Transverse colon (tissue), 4 donors: Measurements from ENCODE around the gene INTS15. TPM values are rescaled to one million over a fixed set of nuclear protein-coding genes. Genes with fewer than 3 reads are reported as not detected.
"Not testable (repeated sequence)": the region's sequence is repeated elsewhere in the genome, so short reads cannot be mapped to it uniquely, and the experiment has no call there.

Source experiments
- DNase-seq: peaks from one replicate; pipeline ENCODE4 v3.0.0-alpha.2; 2019
- H3K27ac ChIP-seq, 4 donors: fragments of 200-600 bp; sonication (generic); 2 replicates each; pipeline ENCODE4 v1.5.1; 2016 to 2018; ENCODE audit warnings: inconsistent platforms in 4 of 4
- H3K27me3 ChIP-seq: fragments of 200-600 bp; sonication (generic); 2 replicates; pipeline ENCODE4 v1.5.1; 2017; ENCODE audit warnings: inconsistent platforms
- H3K36me3 ChIP-seq, 4 donors: fragments of 200-600 bp; sonication (generic); 2 replicates each; pipeline ENCODE4 v1.5.1; 2017 to 2019; ENCODE audit warnings: inconsistent platforms in 4 of 4
- H3K4me1 ChIP-seq, 4 donors: fragments of 200-600 bp; sonication (generic); 2 replicates each; pipeline ENCODE4 v1.5.1; 2017 to 2020; ENCODE audit warnings: inconsistent platforms in 4 of 4
- H3K4me3 ChIP-seq, 4 donors: fragments of 200-600 bp; sonication (generic); 1 replicate in 1 of 4; 2 replicates in 3 of 4; pipeline versions ENCODE4 v1.5.1 to v1.6.1; 2017 to 2019; ENCODE audit warnings: inconsistent platforms in 4 of 4
- H3K9me3 ChIP-seq, 2 donors: fragments of 200-600 bp; sonication (generic); 2 replicates each; pipeline ENCODE4 v1.5.1; 2017 to 2019; ENCODE audit warnings: inconsistent platforms in 2 of 2
- CTCF ChIP-seq, 5 experiments: fragments of 200-600 bp in 3 of 5; fragments of 450-650 bp in 2 of 5; sonication (generic) in 3 of 5; IDR thresholded peaks; 1 replicate in 2 of 5; 2 replicates in 3 of 5; pipeline ENCODE4 v1.5.1; 2016 to 2017; ENCODE audit warnings: antibody characterized with exemption in 5 of 5, inconsistent platforms in 3 of 5, mild to moderate bottlenecking in 2 of 5, moderate library complexity in 1 of 5
- EP300 ChIP-seq: sonication (generic); formaldehyde crosslinking; IDR thresholded peaks from one replicate; pipeline ENCODE4 v1.6.1; 2017; ENCODE audit warnings: antibody characterized with exemption, low read depth
- POLR2A ChIP-seq: fragments of 450-650 bp; IDR thresholded peaks from one replicate; pipeline ENCODE4 v1.6.1; 2016; ENCODE audit warnings: antibody characterized with exemption, mild to moderate bottlenecking, moderate library complexity
- POLR2AphosphoS5 ChIP-seq, 3 donors: sonication (generic); formaldehyde crosslinking; IDR thresholded peaks; one replicate each; pipeline ENCODE4 v1.6.1; 2016; ENCODE audit warnings: antibody characterized with exemption in 3 of 3
- WGBS, 2 donors: methylation state at CpG; one replicate each; pipeline ENCODE4 v1.1.5; 2018; ENCODE audit warnings: low coverage in 1 of 2; 5-methylcytosine and 5-hydroxymethylcytosine counted together
- in situ Hi-C, 4 donors: fragments of 200-750 bp; cut with MboI; loops; one replicate each; pipeline versions ENCODE4 v1.15.0 to v1.15.1; 2017; ENCODE audit warnings: low sequenced_read_pairs in 3 of 4, low pct_ligation_motif_present in 1 of 4, low pct_unique_long_range_greater_than_20kb in 1 of 4
- intact Hi-C: fragments of 100-400 bp; cut with DNase I; formaldehyde crosslinking; loops from one replicate; pipeline ENCODE4 v1.15.1; 2023; ENCODE audit warnings: low total_unique reads
- total RNA-seq, 4 donors: library from RNA; depleted of rRNA; stranded (reverse); fragments of >200 nt; gene quantifications; one replicate each; pipeline ENCODE4 v1.1.0, GENCODE V29; 2016

The INTS15 gene
- total RNA-seq, 4 donors from 2014 or later = 21.8 to 56.5 (median 32.6) TPM

GRCh38 chr7:6575281-6576023 is 14.4 kb upstream of the INTS15 start:
- intact Hi-C loops = no loop called here
- in situ Hi-C loops = no loop called here
- no peak for DNase-seq
- no peak for TF ChIP-seq EP300
- Histone ChIP-seq H3K36me3 (no peaks in the 10 kb centered on the region), H3K9me3 (no peaks in the 10 kb centered on the region), H3K27me3 (no peaks in the 10 kb centered on the region), H3K4me3 (no peak overlapping the region), H3K27ac (no peak overlapping the region), H3K4me1 (peaks cover 0 to 9% (median 4%) of the 10 kb centered on the region in 4 donors)
- WGBS, 2 donors = 75 to 80% methylated on average over 4 to 9 of the region's 9 CpGs

- intact Hi-C loops = no loop called here
- in situ Hi-C loops = no loop called here
- no peak for DNase-seq
- Histone ChIP-seq H3K4me3 (peak overlapping the region in 3 of 4 donors; percentile 64 to 89 (median 77)), H3K9me3 (no peaks in the 10 kb centered on the region), H3K36me3 (no peaks in the 10 kb centered on the region), H3K27me3 (no peaks in the 10 kb centered on the region), H3K4me1 (peaks cover 0 to 9% (median 4%) of the 10 kb centered on the region in 4 donors), H3K27ac (peak overlapping the region; percentile 88 to 98 (median 93))
- TF ChIP-seq EP300 = no peak
- TF ChIP-seq POLR2AphosphoS5 (IDR thresholded peaks at IDR 0.05) = no peak
- TF ChIP-seq POLR2A = no peak
- no peak for TF ChIP-seq CTCF (IDR thresholded peaks at IDR 0.05)
- WGBS, 2 donors = 64 to 80% methylated on average over 6 to 11 of the region's 14 CpGs
Measured at GRCh38 chr7:6576024-6576866, 13.6 kb upstream of the INTS15 start.

DNA sequence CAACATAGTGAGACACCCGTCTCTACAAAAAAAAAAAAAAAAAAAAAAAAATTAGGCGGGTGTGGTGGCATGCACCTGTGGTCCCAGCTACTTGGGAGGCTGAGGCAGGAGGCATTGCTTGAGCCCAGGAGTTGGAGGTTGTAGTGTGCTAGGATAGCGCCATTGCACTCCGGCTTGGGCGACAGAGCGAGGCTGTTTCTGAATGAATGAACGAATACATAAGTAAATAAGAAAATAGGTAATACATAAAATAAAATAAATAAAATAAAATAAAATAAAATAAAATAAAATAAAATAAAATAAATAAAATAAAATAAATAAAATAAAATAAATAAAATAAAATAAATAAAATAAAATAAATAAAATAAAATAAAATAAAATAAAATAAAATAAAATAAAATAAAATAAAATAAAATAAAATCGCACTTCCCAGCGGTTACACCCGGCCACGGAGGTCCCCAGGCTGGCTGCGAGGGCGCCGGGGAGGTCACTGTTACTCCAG is 12.9 kb upstream of the INTS15 start:
- H3K9me3 ChIP-seq, H3K36me3 ChIP-seq, in situ Hi-C loops, intact Hi-C loops, H3K4me1 ChIP-seq, H3K27me3 ChIP-seq: not testable (repeated sequence)
- Histone ChIP-seq H3K27ac (peak overlapping the region; percentile 88 to 98 (median 93)), H3K4me3 (peak overlapping the region; percentile 58 to 89 (median 70))
- DNase-seq = peak; percentile 16
- 8 to 9% methylated on average over 7 to 14 of the region's 14 CpGs for WGBS, 2 donors

GRCh38 chr7:6577369-6578113 is 12.3 kb upstream of the INTS15 start, which contains the start of gene ZDHHC4:
Gene ZDHHC4, plus strand, starts transcription at chr7:6577454. Its CDS starts 3,108 bp downstream, at chr7:6580562.
- in situ Hi-C loops (no loop called here), intact Hi-C loops (no loop called here)
- Histone ChIP-seq H3K9me3 (no peaks in the 10 kb centered on the region), H3K36me3 (peaks cover 0 to 7% (median 2%) of the 10 kb centered on the region in 4 donors), H3K27ac (peak within 1 kb of the TSS; percentile 88 to 98 (median 93)), H3K4me3 (peak within 1 kb of the TSS; percentile 58 to 89 (median 70)), H3K4me1 (peaks cover 0 to 9% (median 4%) of the 10 kb centered on the region in 4 donors), H3K27me3 (no peaks in the 10 kb centered on the region)
- TF ChIP-seq POLR2AphosphoS5 (IDR thresholded peaks at IDR 0.05) (peak; percentile 92 to 96 (median 95)), POLR2A (peak; percentile 97), CTCF (IDR thresholded peaks at IDR 0.05) (no peak)
- peak; percentile 90 for DNase-seq
- WGBS, 2 donors = 0 to 10% methylated on average over 9 to 50 of the region's 51 CpGs
